HG02642 (cell line): ENCODE measurements around the gene ACR.
"Not testable (repeated sequence)": the region's sequence is repeated elsewhere in the genome, so short reads cannot be mapped to it uniquely, and the experiment has no call there.

ENCODE experiments used
- ATAC-seq: cut with Tn5 transposase; IDR thresholded peaks from one replicate; pipeline ENCODE4 v1.9.1; 2021; ENCODE audit warnings: mild to moderate bottlenecking; ENCODE audit not compliant: unreplicated experiment, poor library complexity

The ACR gene

GRCh38 chr22:50730941-50731661 lies 6.9 kb upstream of the ACR start:
- ATAC-seq, result no peak

GRCh38 chr22:50731811-50732624 lies 6.0 kb upstream of the ACR start:
- no peak for ATAC-seq

GRCh38 chr22:50732681-50733080 lies 5.3 kb upstream of the ACR start:
- ATAC-seq, result no peak

- no peak for ATAC-seq
These were observed 4.3 kb upstream of the ACR start for GRCh38 chr22:50733521-50734342.

- no peak for ATAC-seq
These were observed 3.6 kb upstream of the ACR start for GRCh38 chr22:50734343-50734771.

GRCh38 chr22:50734986-50735738 lies 2.8 kb upstream of the ACR start:
- no peak for ATAC-seq

GRCh38 chr22:50735739-50736030 lies 2.3 kb upstream of the ACR start:
- ATAC-seq, result no peak

- ATAC-seq, result no peak
These were observed 734 bp downstream of the ACR start for GRCh38 chr22:50738649-50739227.

- ATAC-seq, result no peak
These were observed 1.3 kb downstream of the ACR start for GRCh38 chr22:50739279-50739691.

- ATAC-seq, result no peak
These were observed 1.9 kb downstream of the ACR start for GRCh38 chr22:50739894-50740293.

- not testable (repeated sequence) for ATAC-seq
These were observed 2.7 kb downstream of the ACR start for GRCh38 chr22:50740714-50741113.

- ATAC-seq, result not testable (repeated sequence)
These were observed 6.4 kb downstream of the ACR start for GRCh38 chr22:50744424-50744823.

GRCh38 chr22:50747521-50747920 lies 9.5 kb downstream of the ACR start:
- not testable (repeated sequence) for ATAC-seq

GRCh38 chr22:50748630-50749029 lies 10.6 kb downstream of the ACR start:
- not testable (repeated sequence) for ATAC-seq

- ATAC-seq, result not testable (repeated sequence)
These were observed 11.5 kb downstream of the ACR start for GRCh38 chr22:50749302-50750074.

- not testable (repeated sequence) for ATAC-seq
These were observed 17.2 kb downstream of the ACR start for GRCh38 chr22:50755251-50755650.

GRCh38 chr22:50756406-50756805 lies 18.4 kb downstream of the ACR start:
- ATAC-seq, result not testable (repeated sequence)

GRCh38 chr22:50756949-50757491 lies 19.0 kb downstream of the ACR start:
- ATAC-seq, result not testable (repeated sequence)
